ENCODE results near the gene NDUFA12. TPM values are rescaled to one million over a fixed set of nuclear protein-coding genes. Genes with fewer than 3 reads are reported as not detected.

NDUFA12 gene
- total and polyA plus RNA-seq, 9 of the 15 experiments (the other 6 are each of a cell fraction or from before 2014, with no cell fraction given), result 115 to 986 (median 283) TPM

DNA sequence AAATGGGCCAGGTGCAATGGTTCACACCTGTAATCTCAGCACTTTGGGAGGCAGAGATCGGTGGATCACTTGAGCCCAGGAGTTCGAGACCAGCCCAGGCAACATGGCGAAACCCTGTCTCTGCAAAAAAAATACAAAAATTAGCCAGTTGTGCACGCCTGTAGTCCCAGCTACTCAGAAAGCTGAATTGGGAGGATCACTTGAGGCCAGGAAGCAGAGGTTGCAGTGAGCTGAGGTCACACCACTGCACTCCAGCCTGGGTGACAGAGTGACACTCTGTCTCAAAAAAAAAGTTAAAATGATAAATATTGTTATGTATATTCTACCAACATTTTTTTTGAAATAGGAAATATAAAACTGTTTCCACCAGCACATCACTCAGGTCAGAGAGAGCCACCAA lies 64.9 kb downstream of the NDUFA12 start:
- no peak for DNase-seq (ENCODE audit: extremely low read depth in 1 of 4, low spot score in 3 of 4)
- no TSS peak for BruUV-seq (replicated peaks)
- no peaks in the 10 kb centered on the region for H4K20me1 ChIP-seq (replicated peaks; ENCODE audit: control insufficient read depth, insufficient read depth, low read length)
- no peak for FAIRE-seq
- ChIA-PET CTCF (ENCODE audit: low intra/inter-chr PET ratio) (no interaction called here), POLR2A (interaction anchor here (0.9 to 1.4 kb wide), 3 partner anchors 7 to 43 kb away, joined by 3 to 4 read pairs (median 3); no protein-coding TSS in a partner anchor)
- intact Hi-C loops (cut with micrococcal nuclease), result loop anchor here (10.0 kb wide), 1 partner anchor 396 kb away; no protein-coding TSS in a partner anchor
- H3K4me3 ChIP-seq, result no peak overlapping the region
- WGBS (ENCODE audit: insufficient coverage, low coverage, missing lambda C conversion rate), result 21% methylated on average over 4 of the region's 4 CpGs
- in situ Hi-C loops (cut with MboI), result no loop called here
- no peak overlapping the region; the same call in 1 of the 2 replicates for H3K4me2 ChIP-seq (ENCODE audit: insufficient read depth, low read length)
- peaks cover 9 to 12% of the 10 kb centered on the region in 2 experiments; a peak in 3 of 5 replicates for H3K27me3 ChIP-seq (ENCODE audit: control insufficient read depth in 2 of 2, insufficient read depth in 2 of 2, low read length in 2 of 2)
- H3K4me1 ChIP-seq (replicated peaks in 1 of 2; ENCODE audit: control insufficient read depth in 2 of 2, insufficient read depth in 2 of 2, low read length in 2 of 2), result peaks cover 2 to 4% of the 10 kb centered on the region in 2 experiments; a peak in 3 of 5 replicates
- H3K9me1 ChIP-seq (ENCODE audit: control insufficient read depth, insufficient read depth, low read length), result no peaks in the 10 kb centered on the region
- no peak for ATAC-seq
- H3K36me3 ChIP-seq (ENCODE audit: control insufficient read depth, insufficient read depth, low read length), result no peaks in the 10 kb centered on the region
- no peaks in the 10 kb centered on the region for H3K79me2 ChIP-seq (ENCODE audit: control insufficient read depth, insufficient read depth, low read length)
- H2AFZ ChIP-seq (ENCODE audit: low read depth, low read length), result no peak overlapping the region
- no peaks in the 10 kb centered on the region for H3K9me3 ChIP-seq (replicated peaks; ENCODE audit: control insufficient read depth, insufficient read depth, low read depth, low read length)
- TF ChIP-seq, protein P1, sequence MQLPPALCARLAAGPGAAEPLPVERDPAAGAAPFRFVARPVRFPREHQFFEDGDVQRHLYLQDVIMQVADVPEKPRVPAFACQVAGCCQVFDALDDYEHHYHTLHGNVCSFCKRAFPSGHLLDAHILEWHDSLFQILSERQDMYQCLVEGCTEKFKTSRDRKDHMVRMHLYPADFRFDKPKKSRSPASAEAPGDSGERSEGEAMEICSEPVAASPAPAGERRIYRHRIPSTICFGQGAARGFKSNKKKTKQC (CRISPR knock-in tag; IDR thresholded peaks at IDR 0.05), result no peak
- TF ChIP-seq U2AF1 (optimal IDR thresholded peaks at IDR 0.05; ENCODE audit: low read depth, low read length), result no peak
- no peak for TF ChIP-seq MXI1 (IDR thresholded peaks at IDR 0.05; ENCODE audit: low read depth, low read length)
- TF ChIP-seq CREB1 (IDR thresholded peaks at IDR 0.05), result no peak
- TF ChIP-seq CREB1 (CRISPR knock-in tag; IDR thresholded peaks at IDR 0.05), result no peak
- no peak for TF ChIP-seq DPF2 (IDR thresholded peaks at IDR 0.05)
- no peak overlapping the region for H3K27ac ChIP-seq (ENCODE audit: extremely low read depth, low read depth, low read length)
- H3K9ac ChIP-seq (ENCODE audit: insufficient read depth in 1 of 2, low read depth in 2 of 2, low read length in 2 of 2), result no peak overlapping the region

DNA sequence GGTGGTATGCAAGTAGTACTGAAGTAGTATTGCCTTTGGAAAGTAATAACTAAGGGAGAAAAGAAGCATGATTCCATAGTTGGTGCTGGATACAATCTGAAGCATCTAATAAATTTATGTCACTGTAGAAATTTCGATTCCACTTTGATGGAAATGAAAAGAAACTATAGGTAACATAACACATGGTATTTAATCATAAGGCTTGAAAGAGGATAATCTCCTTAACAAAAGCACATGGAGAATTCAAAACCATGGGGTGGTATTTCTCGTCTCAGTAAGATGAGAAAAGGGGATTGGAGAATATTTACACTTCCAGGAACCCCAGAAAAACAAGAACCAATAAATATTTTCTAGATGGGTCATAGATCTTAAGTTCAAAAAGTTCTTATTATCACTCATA lies 72.7 kb downstream of the NDUFA12 start:
- Histone ChIP-seq H3K9me3 (replicated peaks; ENCODE audit: control insufficient read depth, insufficient read depth, low read depth, low read length) (no peaks in the 10 kb centered on the region), H4K20me1 (replicated peaks; ENCODE audit: control insufficient read depth, insufficient read depth, low read length) (no peaks in the 10 kb centered on the region), H3K4me1 (replicated peaks in 1 of 2; ENCODE audit: control insufficient read depth in 2 of 2, insufficient read depth in 2 of 2, low read length in 2 of 2) (no peaks in the 10 kb centered on the region), H3K9ac (ENCODE audit: insufficient read depth in 1 of 2, low read depth in 2 of 2, low read length in 2 of 2) (no peak overlapping the region), H3K36me3 (ENCODE audit: control insufficient read depth, insufficient read depth, low read length) (no peaks in the 10 kb centered on the region), H3K27ac (ENCODE audit: extremely low read depth, low read depth, low read length) (no peak overlapping the region), H3K4me3 (no peak overlapping the region), H3K4me2 (ENCODE audit: insufficient read depth, low read length) (no peak overlapping the region), H3K9me1 (ENCODE audit: control insufficient read depth, insufficient read depth, low read length) (no peaks in the 10 kb centered on the region), H3K27me3 (ENCODE audit: control insufficient read depth in 2 of 2, insufficient read depth in 2 of 2, low read length in 2 of 2) (peaks cover 23 to 35% of the 10 kb centered on the region in 2 experiments), H2AFZ (ENCODE audit: low read depth, low read length) (no peak overlapping the region), H3K79me2 (ENCODE audit: control insufficient read depth, insufficient read depth, low read length) (no peaks in the 10 kb centered on the region)
- ATAC-seq (no peak), DNase-seq (ENCODE audit: extremely low read depth in 1 of 4, low spot score in 3 of 4) (no peak), FAIRE-seq (no peak)
- POLR2A ChIA-PET, result interaction anchor here (0.9 kb wide), 2 partner anchors 8 to 13 kb away, joined by 4 to 5 read pairs; no protein-coding TSS in a partner anchor
- in situ Hi-C loops (cut with MboI), result no loop called here
- no TSS peak for BruUV-seq (replicated peaks)
- 3% methylated on average over 2 of the region's 2 CpGs for WGBS (ENCODE audit: insufficient coverage, low coverage, missing lambda C conversion rate)
- intact Hi-C loops (cut with micrococcal nuclease), result loop anchor here (5.0 to 10.0 kb wide), 2 partner anchors 47 to 404 kb away; no protein-coding TSS in a partner anchor
- CTCF ChIA-PET (ENCODE audit: low intra/inter-chr PET ratio), result no interaction called here
- TF ChIP-seq MEF2D (tag; conservative IDR thresholded peaks at IDR 0.05; ENCODE audit: low read depth) (no peak), HDAC3 (IDR thresholded peaks at IDR 0.05; ENCODE audit: borderline replicate concordance, partially characterized antibody) (no peak), CREB5 (CRISPR knock-in tag; IDR thresholded peaks at IDR 0.05) (no peak), HNRNPK (IDR thresholded peaks at IDR 0.05; ENCODE audit: low read depth, low read length, poor library complexity, severe bottlenecking) (no peak), TBP (optimal IDR thresholded peaks at IDR 0.05; ENCODE audit: low read depth, low read length) (no peak), ZNF436 (CRISPR knock-in tag; IDR thresholded peaks at IDR 0.05) (no peak), ZNF3 (CRISPR knock-in tag; IDR thresholded peaks at IDR 0.05) (no peak)
- TF ChIP-seq, protein P2, sequence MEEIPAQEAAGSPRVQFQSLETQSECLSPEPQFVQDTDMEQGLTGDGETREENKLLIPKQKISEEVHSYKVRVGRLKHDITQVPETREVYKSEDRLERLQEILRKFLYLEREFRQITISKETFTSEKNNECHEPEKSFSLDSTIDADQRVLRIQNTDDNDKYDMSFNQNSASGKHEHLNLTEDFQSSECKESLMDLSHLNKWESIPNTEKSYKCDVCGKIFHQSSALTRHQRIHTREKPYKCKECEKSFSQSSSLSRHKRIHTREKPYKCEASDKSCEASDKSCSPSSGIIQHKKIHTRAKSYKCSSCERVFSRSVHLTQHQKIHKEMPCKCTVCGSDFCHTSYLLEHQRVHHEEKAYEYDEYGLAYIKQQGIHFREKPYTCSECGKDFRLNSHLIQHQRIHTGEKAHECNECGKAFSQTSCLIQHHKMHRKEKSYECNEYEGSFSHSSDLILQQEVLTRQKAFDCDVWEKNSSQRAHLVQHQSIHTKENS (CRISPR knock-in tag; IDR thresholded peaks at IDR 0.05), result no peak
